GM18867 (cell line): ENCODE data around the gene STON2.

Source experiments
- ATAC-seq: cut with Tn5 transposase; IDR thresholded peaks from one replicate; pipeline ENCODE4 v1.9.1; 2021; ENCODE audit warnings: mild to moderate bottlenecking, moderate library complexity; ENCODE audit not compliant: unreplicated experiment

STON2 gene

DNA sequence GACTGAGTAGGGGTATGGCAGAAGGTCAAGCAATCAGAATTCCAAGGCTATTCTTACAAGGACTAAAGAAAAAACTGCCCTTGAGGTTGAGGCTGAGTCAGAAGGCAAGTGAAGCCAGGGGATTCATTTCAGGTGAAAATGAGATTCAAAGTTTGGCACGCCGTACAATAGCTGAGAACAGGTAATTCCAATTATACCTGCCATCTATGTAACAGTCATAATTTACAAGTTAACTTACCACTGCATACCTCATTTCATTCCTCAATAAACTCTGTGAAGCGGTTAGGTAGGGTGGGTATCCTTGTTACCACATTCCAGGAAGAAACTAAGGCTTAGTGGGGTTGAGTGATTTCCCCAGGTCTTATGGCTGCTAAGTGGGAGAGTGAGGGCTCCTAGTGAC lies 64.1 kb downstream of the STON2 start:
- no peak for ATAC-seq

DNA sequence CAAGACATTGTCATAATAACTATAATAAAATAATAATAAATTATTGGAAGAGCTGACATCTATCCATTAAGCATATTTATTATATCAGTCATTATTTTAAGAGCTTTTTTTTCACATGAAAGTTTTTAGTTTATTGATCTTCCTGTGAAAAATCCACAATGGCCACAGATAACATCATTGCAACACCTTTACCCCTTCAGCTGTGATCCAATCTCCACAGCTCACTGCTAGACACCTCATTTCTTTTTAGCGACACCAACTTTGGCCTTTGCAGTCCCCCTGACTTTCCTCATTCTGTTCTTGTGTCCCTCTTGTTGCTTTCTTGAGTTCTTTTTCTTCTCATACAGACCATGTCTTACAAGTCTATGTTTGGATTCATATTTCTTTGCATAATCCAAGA lies 67.4 kb downstream of the STON2 start:
- ATAC-seq = no peak

DNA sequence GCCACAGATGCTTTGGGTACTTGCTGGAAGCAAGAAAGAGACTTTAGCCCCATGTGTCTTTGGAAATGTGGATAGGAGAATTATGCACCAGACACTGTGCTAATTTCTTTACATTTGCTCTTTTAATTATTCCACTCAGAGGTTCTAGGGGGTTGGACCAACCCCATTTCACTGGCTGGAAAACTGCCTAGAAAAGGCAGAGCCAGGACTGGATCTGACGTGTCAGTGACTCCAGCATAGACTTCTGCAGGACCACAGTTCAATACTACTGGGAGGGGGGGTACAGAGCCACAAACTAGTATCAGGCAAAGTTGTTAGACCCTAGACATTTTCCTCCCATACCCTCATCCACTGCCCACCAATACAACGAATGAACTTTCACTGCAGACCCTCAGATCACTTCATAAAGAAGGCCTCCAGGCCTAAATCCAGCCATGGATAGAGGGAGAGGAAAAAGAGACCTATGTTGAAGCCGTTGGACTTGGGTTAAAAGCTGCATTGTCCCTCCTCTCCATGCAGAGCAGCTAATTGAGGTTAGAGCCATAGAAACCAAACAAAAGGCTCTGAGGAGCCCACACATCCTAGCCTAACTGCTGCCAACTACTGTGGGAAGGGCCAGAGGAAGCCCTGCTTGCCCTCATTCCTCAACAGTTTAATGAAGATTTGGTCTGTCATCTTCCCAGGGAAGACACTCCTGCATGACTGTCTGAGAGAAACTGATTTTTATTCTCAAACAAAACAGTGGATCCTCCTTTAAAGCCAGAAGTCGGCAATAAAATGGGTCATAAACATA lies 68.7 kb downstream of the STON2 start:
- no peak for ATAC-seq

DNA sequence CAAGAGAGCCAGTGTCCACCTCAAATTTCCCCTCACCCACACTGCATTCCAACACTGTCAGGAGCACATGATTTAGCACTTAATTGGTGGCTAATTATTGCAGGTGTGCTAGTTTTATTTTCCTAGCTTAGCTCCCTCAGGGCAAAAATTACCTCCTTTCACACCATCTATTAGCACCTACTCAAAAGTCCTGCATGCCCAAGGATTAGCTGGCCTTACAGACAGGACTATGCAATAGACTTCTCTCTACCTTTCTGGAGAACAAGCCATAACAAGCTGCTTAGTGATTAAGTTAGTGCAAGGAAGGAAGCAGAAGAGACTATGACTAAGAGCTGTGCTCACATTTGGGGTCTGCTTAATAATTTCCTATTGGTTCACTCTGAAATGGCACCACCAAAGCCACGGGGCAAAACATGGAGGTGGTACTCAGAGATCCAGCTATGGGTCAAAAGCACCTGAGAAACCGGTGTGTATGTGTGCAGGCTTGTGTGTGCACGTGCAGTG lies 69.5 kb downstream of the STON2 start:
- no peak for ATAC-seq

DNA sequence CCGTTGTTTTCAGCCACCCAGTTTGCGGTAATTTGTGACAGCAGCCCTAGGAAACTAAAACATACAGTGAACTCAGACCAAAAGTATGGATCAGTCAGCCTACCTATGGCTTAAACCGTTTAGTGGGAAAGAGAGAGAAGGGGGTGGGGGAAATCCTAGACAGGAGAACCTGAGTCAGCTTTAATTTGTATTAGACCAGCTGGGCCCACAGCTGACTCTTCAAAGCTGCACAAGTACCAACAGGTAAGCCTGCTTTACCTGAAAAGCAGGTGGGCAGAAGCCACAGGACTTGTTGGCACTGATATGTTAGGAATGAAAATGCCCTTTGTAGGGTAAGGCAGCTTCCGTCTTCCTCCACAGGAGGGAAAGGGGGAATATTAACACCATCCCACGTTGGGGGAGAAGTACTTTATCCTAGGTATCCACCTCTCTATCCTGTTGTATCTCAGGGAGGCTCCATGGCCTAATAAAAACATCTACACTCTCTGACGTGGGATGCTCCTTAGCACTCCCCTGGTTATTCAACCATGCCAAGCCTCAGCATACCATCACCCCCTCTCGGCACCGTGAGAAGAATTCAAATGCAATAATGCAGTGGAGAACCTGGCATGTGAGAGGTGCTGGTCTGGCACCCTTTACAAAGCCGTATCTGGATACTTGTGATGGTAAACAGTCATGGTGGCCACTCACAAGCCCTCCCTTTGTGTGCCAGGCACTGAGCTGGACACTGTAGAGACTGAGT lies 70.3 kb downstream of the STON2 start:
- ATAC-seq = no peak

DNA sequence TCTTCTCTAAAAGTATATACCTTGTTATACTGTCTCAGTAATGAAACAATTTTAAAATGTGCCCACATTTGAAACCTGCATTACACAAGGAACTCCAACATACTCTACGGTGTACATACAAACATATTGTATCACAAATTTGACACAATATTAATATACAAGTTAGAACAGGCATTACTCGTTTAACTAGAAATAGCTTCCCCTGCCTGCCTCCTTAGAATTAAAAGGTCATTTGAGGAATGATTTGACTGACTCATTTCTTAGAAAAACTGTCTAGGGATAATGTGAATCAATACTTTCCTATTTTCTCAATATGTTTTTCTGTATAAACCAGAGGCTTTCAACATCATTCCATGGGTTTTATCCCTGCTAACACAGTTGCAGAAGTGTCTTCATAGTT lies 73.7 kb downstream of the STON2 start:
- no peak for ATAC-seq

DNA sequence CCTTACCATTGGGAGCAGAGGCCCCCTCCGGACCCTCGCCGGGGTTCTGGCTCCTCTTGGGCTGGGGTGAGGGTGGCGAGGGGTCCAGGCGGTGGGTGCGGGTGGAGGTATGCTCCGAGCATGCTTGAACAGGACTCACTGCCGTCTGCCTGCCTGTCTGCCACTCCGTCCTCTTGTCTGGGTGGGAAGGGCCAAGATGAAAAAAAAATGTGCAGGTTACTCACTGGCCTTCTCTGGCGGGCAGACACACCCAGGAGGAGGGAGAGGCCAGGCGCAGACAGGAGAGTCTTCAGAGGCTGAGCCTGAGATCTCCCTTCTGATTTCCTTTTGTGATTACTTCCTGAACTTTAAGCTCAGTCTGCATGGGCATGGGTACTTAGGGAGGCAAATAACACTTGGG lies 76.1 kb downstream of the STON2 start:
- no peak for ATAC-seq

DNA sequence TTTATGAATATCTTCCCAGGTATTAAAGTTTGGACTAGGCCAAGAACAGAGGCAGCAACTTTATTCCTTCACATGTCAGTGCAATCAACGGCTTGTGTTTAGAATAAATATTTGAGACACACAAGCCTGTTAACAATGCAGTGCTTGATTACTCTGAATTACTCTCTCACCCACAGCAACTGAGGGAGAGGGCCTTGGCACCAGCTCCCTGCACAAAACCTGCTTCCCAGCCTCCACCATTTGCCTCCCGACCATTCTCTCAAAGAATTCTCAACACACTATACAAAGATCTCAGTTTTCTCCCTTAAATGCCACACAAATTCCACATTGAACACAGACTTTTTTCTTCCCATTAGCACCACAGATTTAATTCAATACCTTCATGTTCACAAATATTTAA lies 77.0 kb downstream of the STON2 start:
- no peak for ATAC-seq

DNA sequence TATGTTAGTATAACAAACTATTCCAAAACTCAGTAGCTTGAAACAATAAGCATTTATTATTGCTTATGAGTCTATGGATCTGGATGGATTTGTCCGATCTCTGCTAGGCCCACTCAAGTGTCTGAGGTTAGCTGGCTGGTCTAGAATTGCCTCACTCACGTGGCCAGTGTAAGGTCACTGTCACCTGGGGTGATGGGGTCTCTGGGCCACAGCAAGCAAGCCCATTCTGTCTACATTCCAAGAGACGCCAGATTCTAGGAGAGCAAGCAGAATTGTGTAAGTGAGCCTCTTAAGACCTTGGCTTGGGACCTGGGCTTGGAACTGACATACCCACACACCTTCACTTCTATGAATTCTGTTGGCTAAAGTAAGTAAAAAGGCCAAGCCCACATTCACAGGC lies 80.2 kb downstream of the STON2 start:
- no peak for ATAC-seq

DNA sequence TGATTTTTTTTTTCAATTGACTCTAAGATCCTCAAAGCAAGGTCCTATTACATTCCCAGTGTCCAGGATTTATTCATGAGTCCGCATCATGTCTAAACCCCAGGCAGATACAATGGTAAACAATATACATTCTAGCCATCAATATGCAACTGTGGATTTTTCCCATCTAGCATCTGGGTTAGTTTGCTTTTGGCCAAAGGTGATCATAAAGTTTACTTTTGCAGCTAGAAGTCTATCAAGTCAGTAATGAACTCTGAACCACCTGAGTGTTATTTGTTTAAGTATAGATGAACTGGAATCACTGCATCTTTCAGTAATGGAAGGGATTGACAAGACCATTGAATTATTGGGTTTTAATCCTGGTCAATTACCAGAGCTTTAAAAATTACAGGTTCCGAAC lies 80.8 kb downstream of the STON2 start:
- ATAC-seq = no peak

DNA sequence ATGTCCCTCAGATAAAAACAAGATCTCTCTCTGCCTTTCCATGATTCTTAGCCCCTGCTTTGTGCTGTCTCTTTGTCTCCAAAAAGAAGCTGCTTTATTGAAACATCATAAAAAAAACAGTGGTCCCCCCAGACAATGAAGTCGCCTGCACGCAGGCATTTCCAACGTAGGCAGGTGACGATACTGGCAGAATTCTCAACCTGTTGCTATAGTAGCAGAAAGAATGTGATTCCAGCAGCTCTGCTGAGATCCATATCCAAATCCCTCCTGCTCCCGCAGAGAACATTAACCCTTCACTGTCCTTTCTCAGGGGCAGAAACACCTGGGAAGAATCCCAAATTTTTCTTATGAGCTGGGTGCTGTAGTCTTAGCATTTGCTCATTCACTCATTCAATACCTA lies 84.8 kb downstream of the STON2 start:
- no peak for ATAC-seq

DNA sequence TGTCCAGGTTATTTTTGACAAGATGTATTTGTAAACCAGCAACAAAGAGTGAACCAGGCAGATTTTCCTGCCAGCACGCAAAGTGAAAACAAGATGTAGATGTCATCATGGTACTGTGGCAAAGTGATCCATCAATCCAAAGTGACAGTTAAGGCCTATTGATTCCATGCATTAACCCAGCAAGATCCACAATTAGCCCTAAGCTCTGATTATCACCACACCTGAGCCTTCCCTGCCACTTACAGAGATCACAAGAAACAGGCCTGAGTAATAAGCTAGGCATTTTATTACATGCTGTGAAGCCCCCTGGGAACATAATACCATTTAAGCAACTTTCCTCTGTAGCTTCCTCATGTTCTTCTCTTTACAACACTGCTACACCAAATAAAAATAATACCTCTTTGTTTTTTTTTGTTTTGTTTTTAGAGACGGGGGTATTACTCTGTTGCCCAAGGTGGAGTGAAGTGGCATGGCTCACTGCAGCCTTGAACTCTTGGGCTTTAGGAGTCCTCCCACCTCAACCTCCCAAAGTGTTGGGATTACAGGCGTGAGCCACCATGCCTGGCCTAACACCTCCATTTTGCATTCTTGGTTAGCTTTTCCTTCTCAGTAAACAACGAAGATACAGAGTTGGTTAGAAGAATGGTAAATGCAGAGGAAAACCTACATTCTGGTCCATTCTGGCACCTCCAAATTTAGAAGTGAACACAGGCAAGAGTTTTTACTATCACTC lies 85.5 kb downstream of the STON2 start:
- ATAC-seq = no peak

DNA sequence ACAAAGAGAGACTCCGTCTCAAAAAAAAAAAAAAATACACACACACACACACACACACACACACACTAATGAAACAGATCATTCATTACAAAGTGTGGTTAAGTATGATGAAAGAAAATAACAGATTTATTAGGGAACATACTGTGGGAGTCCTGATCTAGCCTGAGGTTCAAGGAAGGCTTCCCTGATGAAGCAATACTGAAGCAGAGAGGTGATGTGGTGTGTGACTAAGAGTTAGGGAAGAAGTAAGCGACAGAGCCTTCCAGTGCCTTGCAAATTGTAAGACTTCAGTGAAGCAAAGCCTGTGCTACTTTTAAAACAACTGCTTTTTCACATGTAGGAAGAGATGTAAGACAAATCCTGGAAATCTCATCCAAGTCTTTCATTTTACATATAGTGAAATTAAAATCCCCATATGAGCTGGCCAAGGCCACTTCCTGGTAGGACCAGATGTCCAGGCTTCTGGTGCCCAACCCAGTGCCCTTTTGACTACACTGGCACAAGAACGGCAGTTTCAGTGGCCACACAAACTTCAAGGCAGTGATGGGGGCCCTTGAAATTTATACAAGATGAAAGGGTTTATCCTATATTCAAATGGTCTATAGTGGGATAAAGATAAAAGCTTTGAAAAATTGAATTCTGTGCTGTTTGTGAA lies 86.2 kb downstream of the STON2 start:
- ATAC-seq = no peak

DNA sequence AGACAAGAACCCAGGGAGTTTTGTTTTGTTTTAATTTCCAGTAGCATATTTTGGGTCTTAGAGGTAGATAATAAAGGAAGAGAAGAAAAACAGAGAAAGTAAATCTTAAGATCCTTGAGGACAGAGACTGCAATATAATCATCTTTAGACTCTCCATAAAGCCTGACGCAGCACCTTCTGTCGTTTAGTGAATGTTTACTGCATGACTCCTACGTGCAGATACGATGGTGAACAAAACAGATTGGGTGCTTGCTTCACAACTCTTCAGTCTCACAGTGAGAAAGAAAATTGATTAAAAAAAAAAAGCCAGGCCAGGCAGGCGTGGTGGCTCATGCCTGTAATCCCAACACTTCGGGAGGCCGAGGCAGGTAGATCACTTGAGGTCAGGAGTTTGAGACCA lies 86.9 kb downstream of the STON2 start:
- no peak for ATAC-seq

DNA sequence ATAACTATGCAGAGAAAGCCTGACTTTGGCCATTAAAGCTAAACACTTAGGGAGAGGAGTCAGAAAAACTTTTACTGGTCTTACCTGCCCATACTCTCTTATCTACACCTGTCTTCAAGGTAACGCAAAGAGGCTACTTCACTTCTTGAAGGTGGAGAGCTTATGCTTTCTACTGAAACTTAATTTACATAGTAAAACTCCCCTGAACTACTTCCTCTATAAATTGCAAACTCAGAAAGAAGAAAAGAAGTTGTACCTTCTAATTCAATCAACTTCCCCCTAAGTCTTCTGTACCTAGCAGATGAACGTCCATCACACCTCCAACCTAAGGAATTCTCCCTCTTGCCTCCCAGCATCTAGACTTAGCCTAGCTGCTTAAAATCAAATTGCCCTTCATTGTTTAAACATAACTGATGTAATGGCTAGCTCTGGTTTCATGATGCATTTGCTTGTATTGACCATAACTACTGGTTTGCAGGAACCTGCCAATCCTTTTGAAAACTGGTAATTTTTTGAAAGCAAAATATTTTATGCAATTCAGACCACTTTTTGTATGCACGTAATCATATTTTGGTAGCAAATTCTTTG lies 87.7 kb downstream of the STON2 start:
- ATAC-seq = peak; percentile 65

DNA sequence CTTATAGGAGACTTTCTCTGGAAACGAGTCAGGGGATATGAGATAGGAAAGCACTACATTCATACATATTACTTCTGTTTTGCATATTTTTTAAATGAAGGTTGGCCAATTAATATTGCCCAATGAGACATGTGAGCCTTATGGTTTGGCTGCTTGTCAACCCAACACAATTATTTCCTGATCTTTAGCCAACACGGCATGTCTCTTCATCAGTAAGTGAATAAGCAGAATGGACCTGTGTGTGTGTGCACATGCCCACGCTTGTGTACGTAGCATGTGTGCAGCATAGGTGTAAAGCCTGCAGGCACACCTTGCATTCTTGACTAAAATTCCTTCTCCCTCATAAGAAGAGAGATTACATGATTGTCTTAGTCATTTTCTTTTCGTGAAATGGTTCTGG lies 88.3 kb downstream of the STON2 start:
- peak; percentile 2 for ATAC-seq

DNA sequence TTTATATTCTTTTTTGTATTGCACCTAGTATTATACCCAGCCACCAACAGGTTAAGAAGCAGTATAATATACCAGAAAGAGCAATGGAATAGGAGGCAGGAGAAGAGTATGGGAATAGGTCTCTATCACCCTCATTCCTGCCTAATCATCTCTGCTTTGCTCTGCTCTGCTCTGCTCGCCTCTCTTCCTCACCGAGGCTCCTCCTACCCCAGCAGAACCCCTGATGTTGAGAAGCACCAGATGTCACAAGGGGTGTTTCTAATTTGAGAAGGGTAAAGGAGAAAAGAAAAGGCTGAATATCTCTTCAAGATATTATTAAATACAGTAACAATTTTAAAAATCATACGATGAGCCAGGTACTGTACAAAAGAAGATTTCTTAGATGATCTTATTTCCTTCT lies 89.0 kb downstream of the STON2 start:
- no peak for ATAC-seq

DNA sequence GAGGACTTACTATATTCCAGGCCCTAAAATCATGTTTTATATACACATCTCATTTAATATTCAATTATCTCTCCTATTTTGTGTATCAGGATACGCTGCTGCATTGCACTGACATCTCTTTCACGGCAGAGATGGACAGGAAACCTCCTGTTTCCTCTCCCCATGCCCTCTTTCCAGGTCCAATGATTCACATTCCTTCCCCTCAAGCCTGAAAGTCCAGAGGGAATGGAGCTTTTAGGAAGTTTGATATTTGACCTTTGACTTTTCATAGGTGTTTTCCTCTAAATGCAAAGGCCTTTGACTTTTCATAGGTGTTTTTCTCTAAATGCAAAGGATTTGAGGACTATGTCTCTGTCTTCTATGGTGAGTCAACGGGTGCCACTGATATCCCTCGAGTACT lies 89.5 kb downstream of the STON2 start:
- ATAC-seq = no peak

DNA sequence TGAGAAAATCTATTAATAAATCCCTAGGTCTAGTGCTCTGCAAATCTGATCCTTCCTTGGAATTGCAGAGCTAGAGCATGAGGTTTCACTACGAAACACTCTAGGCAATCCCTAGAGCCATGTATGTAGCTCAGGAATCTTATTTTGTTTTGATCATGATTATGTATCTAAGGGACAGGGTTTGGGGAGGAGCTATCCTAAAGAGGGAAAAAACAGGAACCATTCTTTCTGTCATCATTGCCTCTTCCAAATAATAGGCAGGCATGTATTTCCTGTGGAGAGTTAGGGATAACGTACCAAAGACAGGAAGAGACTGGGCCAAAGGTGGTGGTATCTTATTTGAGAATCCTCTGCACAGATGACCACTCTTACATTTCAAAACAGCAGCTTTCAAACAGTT lies 90.6 kb downstream of the STON2 start:
- no peak for ATAC-seq

DNA sequence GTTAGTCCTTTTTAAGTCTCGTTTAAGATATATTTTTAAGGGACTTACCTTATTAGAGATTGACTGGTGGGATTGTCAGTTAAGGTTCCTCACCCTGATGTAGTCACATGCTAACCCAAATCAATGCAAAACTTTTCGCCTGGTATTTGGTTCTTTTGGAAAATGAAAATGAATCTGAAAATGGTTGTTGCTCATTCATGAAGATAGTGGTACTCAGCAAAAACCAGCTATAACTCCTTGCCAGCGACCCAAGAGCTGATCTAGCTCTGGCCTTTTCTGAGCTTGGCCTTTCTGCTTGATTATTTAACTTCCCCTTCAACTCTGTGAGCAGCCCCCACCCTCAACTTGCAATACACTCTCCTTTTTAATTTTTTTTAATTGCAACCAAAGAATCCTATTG lies 94.4 kb downstream of the STON2 start:
- ATAC-seq = peak; percentile 29

DNA sequence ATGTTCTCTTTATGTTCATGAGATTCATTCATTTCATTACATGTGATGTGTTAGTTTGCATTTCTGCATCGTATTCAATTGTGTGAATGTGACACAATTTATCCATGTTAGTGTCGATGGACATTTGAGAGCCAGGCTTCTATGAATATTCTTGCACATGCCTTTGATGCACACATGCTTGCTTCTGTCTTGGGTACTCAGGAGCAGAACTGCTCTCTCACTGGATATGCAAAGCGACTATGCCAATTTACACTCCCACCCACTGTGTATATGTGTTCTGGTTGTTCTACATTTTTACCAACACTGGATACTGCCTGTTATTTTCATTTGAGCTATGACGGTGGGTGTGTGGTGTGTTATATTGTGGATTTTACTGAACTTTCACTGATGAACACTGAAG lies 95.1 kb downstream of the STON2 start:
- ATAC-seq = no peak
